H9 (cell line): Measurements from ENCODE around the gene CHPF. TPM values are rescaled to one million over a fixed set of nuclear protein-coding genes. Genes with fewer than 3 reads are reported as not detected.

Source experiments
- DNase-seq: peaks from one replicate; pipeline ENCODE4 v3.0.0-alpha.2; 2017
- H2AFZ ChIP-seq: one replicate; pipeline ENCODE4 v1.6.1; 2013; ENCODE audit warnings: mild to moderate bottlenecking, low read length, control low read depth, moderate library complexity
- H2AK5ac ChIP-seq: 2 replicates; pipeline ENCODE4 v1.6.1; 2013; ENCODE audit warnings: low read length, control low read depth, mixed read lengths; ENCODE audit not compliant: insufficient read length
- H2BK120ac ChIP-seq: one replicate; pipeline ENCODE4 v1.6.1; 2013; ENCODE audit warnings: low read depth, mild to moderate bottlenecking, low read length, control low read depth, inconsistent platforms; ENCODE audit not compliant: poor library complexity, severe bottlenecking
- H2BK12ac ChIP-seq: 2 replicates; pipeline ENCODE4 v1.6.1; 2013; ENCODE audit warnings: low read length, control low read depth, mixed read lengths, low read depth; ENCODE audit not compliant: insufficient read length
- H2BK15ac ChIP-seq: 2 replicates; pipeline ENCODE4 v1.6.1; 2013; ENCODE audit warnings: low read depth, low read length, control low read depth
- H2BK20ac ChIP-seq: one replicate; pipeline ENCODE4 v1.6.1; 2013; ENCODE audit warnings: low read depth, mild to moderate bottlenecking, low read length, control low read depth, inconsistent platforms; ENCODE audit not compliant: poor library complexity, severe bottlenecking
- H2BK5ac ChIP-seq: 2 replicates; pipeline ENCODE4 v1.6.1; 2013; ENCODE audit warnings: low read length, control low read depth, mixed read lengths; ENCODE audit not compliant: insufficient read length
- H3K14ac ChIP-seq: 2 replicates; pipeline ENCODE4 v1.6.1; 2013; ENCODE audit warnings: low read length, control low read depth; ENCODE audit not compliant: insufficient read depth
- H3K18ac ChIP-seq: 2 replicates; pipeline ENCODE4 v1.6.1; 2013; ENCODE audit warnings: low read depth, mild to moderate bottlenecking, mixed read lengths, low read length, control low read depth; ENCODE audit not compliant: insufficient read length
- H3K23ac ChIP-seq: 2 replicates; pipeline ENCODE4 v1.6.1; 2013; ENCODE audit warnings: low read length, control low read depth, mixed read lengths, low read depth; ENCODE audit not compliant: insufficient read length
- H3K23me2 ChIP-seq: 2 replicates; pipeline ENCODE4 v1.6.1; 2013; ENCODE audit warnings: low read depth, mild to moderate bottlenecking, mixed read lengths, low read length, control low read depth; ENCODE audit not compliant: insufficient read length, poor library complexity, severe bottlenecking
- H3K27ac ChIP-seq: 2 replicates; pipeline ENCODE4 v1.5.1; 2013; ENCODE audit warnings: low read length, control low read depth, mixed read lengths, low read depth; ENCODE audit not compliant: insufficient read length
- H3K27me3 ChIP-seq: 2 replicates; pipeline ENCODE4 v1.6.1; 2013; ENCODE audit warnings: low read length, control low read depth, inconsistent platforms; ENCODE audit not compliant: insufficient read depth
- H3K4ac ChIP-seq: 2 replicates; pipeline ENCODE4 v1.6.1; 2013; ENCODE audit warnings: low read depth, mild to moderate bottlenecking, control low read depth, inconsistent platforms, low read length, moderate library complexity
- H3K4me1 ChIP-seq: 2 replicates; pipeline ENCODE4 v1.6.1; 2013; ENCODE audit warnings: low read length, control low read depth, inconsistent platforms; ENCODE audit not compliant: insufficient read depth
- H3K4me2 ChIP-seq: 2 replicates; pipeline ENCODE4 v1.6.1; 2013; ENCODE audit warnings: low read length, control low read depth, mixed read lengths; ENCODE audit not compliant: insufficient read length, insufficient read depth
- H3K56ac ChIP-seq: 2 replicates; pipeline ENCODE4 v1.6.1; 2013; ENCODE audit warnings: low read depth, mild to moderate bottlenecking, mixed read lengths, low read length, control low read depth; ENCODE audit not compliant: insufficient read length
- H3K79me1 ChIP-seq: 2 replicates; pipeline ENCODE4 v1.6.1; 2013; ENCODE audit warnings: low read depth, mild to moderate bottlenecking, moderate library complexity, low read length, control low read depth, inconsistent platforms; ENCODE audit not compliant: insufficient read depth, poor library complexity, severe bottlenecking
- H3K79me2 ChIP-seq: 2 replicates; pipeline ENCODE4 v1.6.1; 2013; ENCODE audit warnings: low read length, control low read depth, inconsistent platforms; ENCODE audit not compliant: insufficient read depth
- H3K9ac ChIP-seq: 2 replicates; pipeline ENCODE4 v1.6.1; 2013; ENCODE audit warnings: low read length, control low read depth, mixed read lengths; ENCODE audit not compliant: insufficient read length; ENCODE audit errors: extremely low read depth
- H3K9me3 ChIP-seq: one replicate; pipeline ENCODE4 v1.6.1; 2013; ENCODE audit warnings: low read depth, low read length, inconsistent platforms; ENCODE audit not compliant: control insufficient read depth
- H3T11ph ChIP-seq: one replicate; pipeline ENCODE4 v1.6.1; 2013; ENCODE audit warnings: mild to moderate bottlenecking, low read length, control low read depth, inconsistent platforms
- H4K20me1 ChIP-seq: one replicate; pipeline ENCODE4 v1.6.1; 2013; ENCODE audit not compliant: control insufficient read depth, insufficient read length, insufficient read depth
- H4K5ac ChIP-seq: 2 replicates; pipeline ENCODE4 v1.6.1; 2013; ENCODE audit warnings: low read depth, mild to moderate bottlenecking, mixed read lengths, low read length, control low read depth; ENCODE audit not compliant: insufficient read length
- H4K8ac ChIP-seq: replicated peaks from 2 replicates; pipeline ENCODE4 v1.6.1; 2013; ENCODE audit warnings: low read length, control low read depth, mixed read lengths, low read depth; ENCODE audit not compliant: insufficient read length
- H4K91ac ChIP-seq: 2 replicates; pipeline ENCODE4 v1.6.1; 2013; ENCODE audit warnings: low read depth, mild to moderate bottlenecking, moderate library complexity, mixed read lengths, low read length, control low read depth; ENCODE audit not compliant: insufficient read length
- H3K27ac Mint-ChIP-seq, 3 experiments: 2 replicates in 2 of 3; 3 replicates in 1 of 3; pipeline ENCODE4 v1.8.0; 2020 to 2021; ENCODE audit warnings: mixed read lengths in 3 of 3, mild to moderate bottlenecking in 1 of 3, moderate library complexity in 1 of 3
- H3K27me3 Mint-ChIP-seq: 2 replicates; pipeline ENCODE4 v1.8.0; 2021; ENCODE audit warnings: low read depth, mild to moderate bottlenecking, moderate library complexity, mixed read lengths
- H3K36me3 Mint-ChIP-seq, 3 experiments: 2 replicates in 2 of 3; 3 replicates in 1 of 3; pipeline ENCODE4 v1.8.0; 2020 to 2021; ENCODE audit warnings: low read depth in 3 of 3, mixed read lengths in 3 of 3; ENCODE audit not compliant: insufficient read depth in 1 of 3
- H3K4me1 Mint-ChIP-seq, 2 experiments: 2 replicates each; pipeline ENCODE4 v1.8.0; 2020; ENCODE audit warnings: mixed read lengths in 2 of 2
- H3K4me3 Mint-ChIP-seq, 2 experiments: 2 replicates in 1 of 2; 3 replicates in 1 of 2; pipeline ENCODE4 v1.8.0; 2020 to 2021; ENCODE audit warnings: mild to moderate bottlenecking in 2 of 2, mixed read lengths in 2 of 2, moderate library complexity in 1 of 2
- H3K9me3 Mint-ChIP-seq, 2 experiments: 2 replicates in 1 of 2; 3 replicates in 1 of 2; pipeline ENCODE4 v1.8.0; 2020; ENCODE audit warnings: mild to moderate bottlenecking in 2 of 2, mixed read lengths in 2 of 2, moderate library complexity in 1 of 2
- WGBS: extraction: QIAGEN DNeasy Blood & Tissue Kit; methylation state at CpG from one replicate; pipeline ENCODE4 v1.1.7; 2013; ENCODE audit warnings: missing lambda C conversion rate, low lambda C conversion rate, mixed read lengths; ENCODE audit not compliant: insufficient read length; ENCODE audit errors: extremely low coverage; 5-methylcytosine and 5-hydroxymethylcytosine counted together
- total RNA-seq: library from RNA; stranded (reverse); gene quantifications from 2 replicates; pipeline ENCODE4 v1.2.1, GENCODE V29; 2021
- TF ChIP-seq, protein P1 (sequence below): fragments of 200-600 bp; sonication (generic); conservative IDR thresholded peaks from 3 replicates; pipeline ENCODE4 v1.8.0; 2021; ENCODE audit warnings: antibody characterized with exemption, mild to moderate bottlenecking

Gene CHPF
- total RNA-seq, 1 experiment from 2014 or later, result 46.5 TPM

DNA sequence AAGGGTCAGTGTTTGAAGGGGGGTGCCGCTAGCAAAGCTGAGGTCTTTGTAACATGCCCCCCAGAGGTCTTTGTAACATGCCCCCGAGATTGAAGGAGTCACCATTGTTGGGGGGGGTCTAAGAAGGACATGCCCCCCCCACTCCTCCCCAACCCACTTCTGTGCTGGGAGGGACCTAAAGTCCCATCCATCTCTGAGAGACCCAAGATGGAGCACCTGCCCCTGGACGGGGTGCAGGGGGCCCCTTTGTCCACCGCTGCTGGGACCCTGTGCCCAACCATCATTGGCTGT, 35.2 kb downstream of the CHPF start:
- Histone ChIP-seq H3T11ph (no peak overlapping the region), H3K79me2 (no peaks in the 10 kb centered on the region), H2BK12ac (no peak overlapping the region), H2BK120ac (no peak overlapping the region), H3K4me1 (peaks cover 13% of the 10 kb centered on the region; the same call in 1 of the 2 replicates), H3K18ac (no peak overlapping the region), H4K8ac (no peak overlapping the region), H3K4ac (no peak overlapping the region), H3K9me3 (no peaks in the 10 kb centered on the region), H2BK20ac (no peak overlapping the region), H2BK15ac (no peak overlapping the region), H4K20me1 (no peaks in the 10 kb centered on the region), H3K23me2 (peaks cover 4% of the 10 kb centered on the region), H3K4me2 (no peak overlapping the region), H3K56ac (no peak overlapping the region), H3K79me1 (no peaks in the 10 kb centered on the region), H3K14ac (no peak overlapping the region), H3K9ac (no peak overlapping the region), H3K23ac (no peak overlapping the region), H4K91ac (no peak overlapping the region), H3K27ac (no peak overlapping the region), H4K5ac (no peak overlapping the region), H2AFZ (no peak overlapping the region), H3K27me3 (peaks cover 2% of the 10 kb centered on the region; the same call in 1 of the 2 replicates), H2AK5ac (no peak overlapping the region), H2BK5ac (no peak overlapping the region)
- TF ChIP-seq, protein P1, sequence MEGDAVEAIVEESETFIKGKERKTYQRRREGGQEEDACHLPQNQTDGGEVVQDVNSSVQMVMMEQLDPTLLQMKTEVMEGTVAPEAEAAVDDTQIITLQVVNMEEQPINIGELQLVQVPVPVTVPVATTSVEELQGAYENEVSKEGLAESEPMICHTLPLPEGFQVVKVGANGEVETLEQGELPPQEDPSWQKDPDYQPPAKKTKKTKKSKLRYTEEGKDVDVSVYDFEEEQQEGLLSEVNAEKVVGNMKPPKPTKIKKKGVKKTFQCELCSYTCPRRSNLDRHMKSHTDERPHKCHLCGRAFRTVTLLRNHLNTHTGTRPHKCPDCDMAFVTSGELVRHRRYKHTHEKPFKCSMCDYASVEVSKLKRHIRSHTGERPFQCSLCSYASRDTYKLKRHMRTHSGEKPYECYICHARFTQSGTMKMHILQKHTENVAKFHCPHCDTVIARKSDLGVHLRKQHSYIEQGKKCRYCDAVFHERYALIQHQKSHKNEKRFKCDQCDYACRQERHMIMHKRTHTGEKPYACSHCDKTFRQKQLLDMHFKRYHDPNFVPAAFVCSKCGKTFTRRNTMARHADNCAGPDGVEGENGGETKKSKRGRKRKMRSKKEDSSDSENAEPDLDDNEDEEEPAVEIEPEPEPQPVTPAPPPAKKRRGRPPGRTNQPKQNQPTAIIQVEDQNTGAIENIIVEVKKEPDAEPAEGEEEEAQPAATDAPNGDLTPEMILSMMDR, result no peak
- Mint-ChIP-seq H3K36me3 (peaks cover 13 to 19% (median 16%) of the 10 kb centered on the region in 3 experiments; a peak in 6 of 7 replicates), H3K27ac (no peak overlapping the region; a peak in 1 of 7 replicates), H3K9me3 (no peaks in the 10 kb centered on the region; a peak in 2 of 5 replicates), H3K4me3 (no peak overlapping the region), H3K27me3 (peaks cover 36% of the 10 kb centered on the region), H3K4me1 (peaks cover 56 to 68% of the 10 kb centered on the region in 2 experiments)
- DNase-seq, result no peak
- WGBS, result no CpG with 5 or more reads among the region's 4 CpGs
